ENCODE measurements around the gene STAT4. TPM values are rescaled to one million over a fixed set of nuclear protein-coding genes. Genes with fewer than 3 reads are reported as not detected.

Gene STAT4
- total RNA-seq, 1 experiment from 2014 or later, result 0.33 TPM

DNA sequence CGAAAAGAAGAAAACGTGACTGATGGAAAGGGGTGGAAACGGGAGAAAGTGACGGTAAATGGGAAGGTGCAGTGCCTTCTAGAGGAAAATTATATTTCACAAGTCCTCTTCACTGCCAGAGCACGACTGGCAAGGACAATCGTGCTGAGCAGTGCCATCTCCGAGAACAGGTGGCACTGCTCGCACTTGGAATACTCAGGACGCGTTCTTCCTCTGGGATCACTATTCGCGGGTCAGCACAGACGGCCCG, 137.2 kb downstream of the STAT4 start:
- Mint-ChIP-seq H3K4me3 (no peak overlapping the region), H3K9me3 (peaks cover 0 to 4% of the 10 kb centered on the region in 2 experiments; a peak in 1 of 5 replicates), H3K36me3 (ENCODE audit: insufficient read depth in 1 of 3, low read depth in 3 of 3) (peaks cover 0 to 16% (median 6%) of the 10 kb centered on the region in 3 experiments; a peak in 3 of 7 replicates), H3K27me3 (ENCODE audit: low read depth) (peaks cover 4% of the 10 kb centered on the region), H3K27ac (no peak overlapping the region), H3K4me1 (no peaks in the 10 kb centered on the region)
- H2BK15ac ChIP-seq (ENCODE audit: low read depth, low read length), result no peak overlapping the region
- H3K27ac ChIP-seq (ENCODE audit: insufficient read length, low read depth, low read length), result no peak overlapping the region
- no peak overlapping the region for H3K56ac ChIP-seq (ENCODE audit: insufficient read length, low read depth, low read length)
- H3K4me2 ChIP-seq (ENCODE audit: insufficient read depth, insufficient read length, low read length), result peak overlapping the region; percentile 90
- no peak overlapping the region for H3K18ac ChIP-seq (ENCODE audit: insufficient read length, low read depth, low read length)
- peaks cover 3% of the 10 kb centered on the region; the same call in 1 of the 2 replicates for H3K27me3 ChIP-seq (ENCODE audit: insufficient read depth, low read length)
- H3K23me2 ChIP-seq (ENCODE audit: insufficient read length, low read depth, low read length, poor library complexity, severe bottlenecking), result peaks cover 7% of the 10 kb centered on the region
- peak overlapping the region; percentile 66 for H3K9ac ChIP-seq (ENCODE audit: extremely low read depth, insufficient read length, low read length)
- 0 out of 2 replicates have a peak, but pooled peaks cover 2% of the 10 kb centered on the region for H3K4me1 ChIP-seq (ENCODE audit: insufficient read depth, low read length)
- no peak overlapping the region for H3K4ac ChIP-seq (ENCODE audit: low read depth, low read length)
- no peak for DNase-seq
- no peak overlapping the region for H2BK120ac ChIP-seq (ENCODE audit: low read depth, low read length, poor library complexity, severe bottlenecking)
- H3K9me3 ChIP-seq (ENCODE audit: control insufficient read depth, low read depth, low read length), result no peaks in the 10 kb centered on the region
- no peak overlapping the region for H2BK20ac ChIP-seq (ENCODE audit: low read depth, low read length, poor library complexity, severe bottlenecking)
- no peaks in the 10 kb centered on the region for H4K20me1 ChIP-seq (ENCODE audit: control insufficient read depth, insufficient read depth, insufficient read length)
- H2AFZ ChIP-seq (ENCODE audit: low read length), result no peak overlapping the region
- no CpG with 5 or more reads among the region's 14 CpGs for WGBS (ENCODE audit: extremely low coverage, insufficient read length, low lambda C conversion rate)
- no peak overlapping the region for H2AK5ac ChIP-seq (ENCODE audit: insufficient read length, low read length)
- TF ChIP-seq, protein P1, sequence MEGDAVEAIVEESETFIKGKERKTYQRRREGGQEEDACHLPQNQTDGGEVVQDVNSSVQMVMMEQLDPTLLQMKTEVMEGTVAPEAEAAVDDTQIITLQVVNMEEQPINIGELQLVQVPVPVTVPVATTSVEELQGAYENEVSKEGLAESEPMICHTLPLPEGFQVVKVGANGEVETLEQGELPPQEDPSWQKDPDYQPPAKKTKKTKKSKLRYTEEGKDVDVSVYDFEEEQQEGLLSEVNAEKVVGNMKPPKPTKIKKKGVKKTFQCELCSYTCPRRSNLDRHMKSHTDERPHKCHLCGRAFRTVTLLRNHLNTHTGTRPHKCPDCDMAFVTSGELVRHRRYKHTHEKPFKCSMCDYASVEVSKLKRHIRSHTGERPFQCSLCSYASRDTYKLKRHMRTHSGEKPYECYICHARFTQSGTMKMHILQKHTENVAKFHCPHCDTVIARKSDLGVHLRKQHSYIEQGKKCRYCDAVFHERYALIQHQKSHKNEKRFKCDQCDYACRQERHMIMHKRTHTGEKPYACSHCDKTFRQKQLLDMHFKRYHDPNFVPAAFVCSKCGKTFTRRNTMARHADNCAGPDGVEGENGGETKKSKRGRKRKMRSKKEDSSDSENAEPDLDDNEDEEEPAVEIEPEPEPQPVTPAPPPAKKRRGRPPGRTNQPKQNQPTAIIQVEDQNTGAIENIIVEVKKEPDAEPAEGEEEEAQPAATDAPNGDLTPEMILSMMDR (conservative IDR thresholded peaks at IDR 0.05), result no peak
- no peak overlapping the region for H3T11ph ChIP-seq (ENCODE audit: low read length)
- no peak overlapping the region for H3K14ac ChIP-seq (ENCODE audit: insufficient read depth, low read length)
- no peak overlapping the region for H2BK12ac ChIP-seq (ENCODE audit: insufficient read length, low read depth, low read length)
- H3K79me2 ChIP-seq (ENCODE audit: insufficient read depth, low read length), result peaks cover 2% of the 10 kb centered on the region; the same call in 1 of the 2 replicates
- no peak overlapping the region for H4K5ac ChIP-seq (ENCODE audit: insufficient read length, low read depth, low read length)
- no peak overlapping the region for H4K8ac ChIP-seq (replicated peaks; ENCODE audit: insufficient read length, low read depth, low read length)
- H4K91ac ChIP-seq (ENCODE audit: insufficient read length, low read depth, low read length), result no peak overlapping the region
- H3K79me1 ChIP-seq (ENCODE audit: insufficient read depth, low read depth, low read length, poor library complexity, severe bottlenecking), result no peaks in the 10 kb centered on the region
- H2BK5ac ChIP-seq (ENCODE audit: insufficient read length, low read length), result no peak overlapping the region
- H3K23ac ChIP-seq (ENCODE audit: insufficient read length, low read depth, low read length), result no peak overlapping the region
